ENCODE results near the gene MPPED1.

MPPED1 gene

GRCh38 chr22:43511276-43511910, 99.6 kb downstream of the MPPED1 start:
- DNase-seq (ENCODE audit: low spot score in 2 of 2) (no peak), ATAC-seq (replicated peaks; ENCODE audit: extremely low read depth, poor library complexity, severe bottlenecking) (no peak)
- Mint-ChIP-seq H3K9me3 (no peaks in the 10 kb centered on the region), H3K4me3 (no peak overlapping the region), H3K36me3 (ENCODE audit: insufficient read depth) (no peaks in the 10 kb centered on the region), H3K4me1 (no peaks in the 10 kb centered on the region), H3K27ac (ENCODE audit: low read depth) (no peak overlapping the region), H3K27me3 (no peaks in the 10 kb centered on the region)

GRCh38 chr22:43512279-43512678, 100.5 kb downstream of the MPPED1 start:
- H3K27ac Mint-ChIP-seq (ENCODE audit: low read depth): no peak overlapping the region
- no peak overlapping the region for H3K4me3 Mint-ChIP-seq
- no peaks in the 10 kb centered on the region for H3K4me1 Mint-ChIP-seq
- no peak for ATAC-seq (replicated peaks; ENCODE audit: extremely low read depth, poor library complexity, severe bottlenecking)
- H3K9me3 Mint-ChIP-seq: no peaks in the 10 kb centered on the region
- no peak for DNase-seq (ENCODE audit: low spot score in 2 of 2)
- no peaks in the 10 kb centered on the region for H3K36me3 Mint-ChIP-seq (ENCODE audit: insufficient read depth)
- peaks cover 8% of the 10 kb centered on the region for H3K27me3 Mint-ChIP-seq

GRCh38 chr22:43514476-43515157, 102.8 kb downstream of the MPPED1 start:
- Mint-ChIP-seq H3K36me3 (ENCODE audit: insufficient read depth) (no peaks in the 10 kb centered on the region), H3K27me3 (peaks cover 10% of the 10 kb centered on the region), H3K4me1 (no peaks in the 10 kb centered on the region), H3K4me3 (no peak overlapping the region), H3K27ac (ENCODE audit: low read depth) (no peak overlapping the region), H3K9me3 (no peaks in the 10 kb centered on the region)
- DNase-seq (ENCODE audit: low spot score in 2 of 2): no peak
- ATAC-seq (replicated peaks; ENCODE audit: extremely low read depth, poor library complexity, severe bottlenecking): no peak

DNA sequence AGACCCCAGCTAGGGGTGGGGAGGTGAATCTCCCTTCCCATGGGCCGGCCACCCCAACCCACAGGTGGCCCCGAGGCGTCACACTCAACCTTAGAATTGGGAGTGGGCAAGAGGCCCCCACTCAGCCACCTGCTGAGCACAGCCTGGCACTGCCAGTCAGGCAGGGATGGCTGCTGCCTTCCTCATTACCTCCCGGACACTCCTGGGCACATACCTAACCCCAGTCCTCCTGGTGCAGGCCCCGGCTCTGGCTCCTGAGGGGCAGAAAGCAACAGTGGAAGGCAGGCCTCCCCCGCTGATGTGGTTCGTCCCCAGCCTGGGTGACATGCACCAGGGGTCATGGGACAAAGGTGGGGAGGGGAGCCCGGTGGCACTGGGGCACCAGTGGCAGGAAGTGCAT, 103.6 kb downstream of the MPPED1 start:
- Mint-ChIP-seq H3K27ac (ENCODE audit: low read depth) (no peak overlapping the region), H3K27me3 (peaks cover 10% of the 10 kb centered on the region), H3K4me3 (no peak overlapping the region), H3K36me3 (ENCODE audit: insufficient read depth) (no peaks in the 10 kb centered on the region), H3K9me3 (no peaks in the 10 kb centered on the region), H3K4me1 (no peaks in the 10 kb centered on the region)
- DNase-seq (ENCODE audit: low spot score in 2 of 2) (no peak), ATAC-seq (replicated peaks; ENCODE audit: extremely low read depth, poor library complexity, severe bottlenecking) (no peak)

DNA sequence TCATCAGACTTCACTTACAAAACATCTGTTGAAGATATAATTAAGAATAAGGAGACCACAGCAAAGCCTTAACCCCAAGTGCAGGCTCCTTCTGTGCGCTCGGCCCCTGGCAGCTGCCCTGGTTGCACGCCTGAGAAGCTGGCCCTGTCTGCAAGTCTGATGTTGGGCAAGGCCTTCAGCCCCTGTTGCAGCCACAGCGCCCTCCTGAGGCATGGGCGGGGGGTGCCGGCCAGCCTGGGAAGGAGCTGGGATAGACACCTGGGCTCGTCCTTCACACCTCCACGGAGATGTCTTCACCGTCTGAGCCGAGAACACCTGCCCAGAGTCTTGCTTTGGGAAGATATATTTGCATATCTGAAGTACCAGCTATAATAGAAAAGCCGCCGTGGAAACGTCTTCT, 104.1 kb downstream of the MPPED1 start:
- Mint-ChIP-seq H3K36me3 (ENCODE audit: insufficient read depth) (no peaks in the 10 kb centered on the region), H3K4me3 (no peak overlapping the region), H3K27ac (ENCODE audit: low read depth) (no peak overlapping the region), H3K9me3 (no peaks in the 10 kb centered on the region), H3K27me3 (peaks cover 10% of the 10 kb centered on the region), H3K4me1 (no peaks in the 10 kb centered on the region)
- DNase-seq (ENCODE audit: low spot score in 2 of 2): no peak
- no peak for ATAC-seq (replicated peaks; ENCODE audit: extremely low read depth, poor library complexity, severe bottlenecking)

DNA sequence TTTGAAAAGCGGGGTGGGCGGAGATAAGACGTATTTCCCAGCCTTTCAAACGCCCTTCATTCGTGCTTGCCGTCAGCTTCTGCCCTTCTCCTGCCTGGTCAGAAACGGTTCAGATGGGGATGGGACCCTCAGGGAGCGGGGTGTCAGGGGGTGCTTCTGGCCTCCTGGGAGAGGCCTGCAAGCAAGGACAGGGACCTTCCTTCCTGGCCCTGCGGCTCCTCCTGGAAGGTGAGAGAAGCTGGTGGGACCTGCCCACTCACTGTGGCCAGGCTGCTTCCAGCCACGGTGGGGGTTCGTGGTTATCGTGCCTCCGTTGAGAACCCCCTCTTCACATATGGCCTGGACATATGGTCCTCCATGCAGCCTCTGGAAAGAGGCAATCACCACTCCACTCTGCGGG, 104.6 kb downstream of the MPPED1 start:
- H3K36me3 Mint-ChIP-seq (ENCODE audit: insufficient read depth): no peaks in the 10 kb centered on the region
- H3K9me3 Mint-ChIP-seq: no peaks in the 10 kb centered on the region
- peaks cover 10% of the 10 kb centered on the region for H3K27me3 Mint-ChIP-seq
- no peak for DNase-seq (ENCODE audit: low spot score in 2 of 2)
- H3K27ac Mint-ChIP-seq (ENCODE audit: low read depth): no peak overlapping the region
- H3K4me3 Mint-ChIP-seq: no peak overlapping the region
- no peak for ATAC-seq (replicated peaks; ENCODE audit: extremely low read depth, poor library complexity, severe bottlenecking)
- H3K4me1 Mint-ChIP-seq: no peaks in the 10 kb centered on the region

DNA sequence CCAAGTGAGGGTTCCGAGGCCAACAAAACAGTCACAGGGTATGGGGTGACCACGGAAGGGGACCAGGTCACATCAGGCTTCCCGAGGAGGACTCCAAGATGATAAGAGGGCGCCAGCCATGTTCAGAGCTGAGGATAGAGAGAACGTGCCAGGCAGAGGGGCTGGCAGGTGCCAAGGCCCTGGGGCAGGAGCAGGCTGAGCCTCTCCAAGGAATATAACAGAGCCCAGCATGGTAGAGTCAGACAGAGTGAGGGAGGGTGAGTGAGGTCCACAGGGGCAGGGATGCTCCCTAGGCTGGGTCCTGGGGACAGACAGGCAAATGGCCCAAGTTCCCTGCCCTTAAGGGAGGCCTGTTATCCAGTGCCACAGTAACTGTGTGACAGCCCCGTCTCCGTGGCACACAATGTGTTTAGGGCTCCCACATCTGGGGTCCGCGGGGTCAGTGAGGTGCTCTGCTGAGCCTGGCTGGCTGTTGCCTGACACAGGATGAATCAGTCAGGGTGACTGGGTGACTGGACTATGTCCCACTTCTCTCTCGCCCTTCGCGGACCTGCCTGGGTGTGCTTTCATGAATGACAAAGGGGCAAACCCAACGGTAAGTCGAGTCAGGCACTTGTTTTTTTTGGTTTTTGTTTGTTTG, 105.3 kb downstream of the MPPED1 start:
- H3K9me3 Mint-ChIP-seq: no peaks in the 10 kb centered on the region
- no peak for ATAC-seq (replicated peaks; ENCODE audit: extremely low read depth, poor library complexity, severe bottlenecking)
- no peak overlapping the region for H3K27ac Mint-ChIP-seq (ENCODE audit: low read depth)
- H3K4me1 Mint-ChIP-seq: no peaks in the 10 kb centered on the region
- DNase-seq (ENCODE audit: low spot score in 2 of 2): no peak
- no peak overlapping the region for H3K4me3 Mint-ChIP-seq
- no peaks in the 10 kb centered on the region for H3K36me3 Mint-ChIP-seq (ENCODE audit: insufficient read depth)
- H3K27me3 Mint-ChIP-seq: peaks cover 10% of the 10 kb centered on the region

GRCh38 chr22:43520632-43521039, 108.8 kb downstream of the MPPED1 start:
- no peaks in the 10 kb centered on the region for H3K9me3 Mint-ChIP-seq
- H3K27ac Mint-ChIP-seq (ENCODE audit: low read depth): no peak overlapping the region

DNA sequence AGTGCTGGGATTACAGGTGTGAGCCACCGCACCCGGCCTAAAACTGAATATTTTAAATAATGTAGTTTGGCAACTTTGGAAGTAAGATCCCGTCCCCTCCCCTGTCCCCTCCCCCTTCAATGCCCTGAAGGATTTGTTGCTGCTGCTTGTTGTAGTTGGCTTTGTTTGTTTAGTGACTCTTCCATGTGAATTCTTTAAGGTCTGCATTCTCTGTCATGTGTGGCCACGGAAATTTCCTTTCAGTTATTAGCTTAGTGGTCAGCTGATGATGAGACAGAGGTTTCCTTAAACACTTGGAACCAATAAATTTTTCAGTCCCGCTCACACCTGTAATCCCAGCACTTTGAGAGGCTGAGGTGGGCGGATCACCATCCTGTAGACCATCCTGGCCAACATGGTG, 109.9 kb downstream of the MPPED1 start:
- H3K4me3 Mint-ChIP-seq: no peak overlapping the region
- no peak for DNase-seq (ENCODE audit: low spot score in 2 of 2)
- H3K27ac Mint-ChIP-seq (ENCODE audit: low read depth): no peak overlapping the region
- no peak for ATAC-seq (replicated peaks; ENCODE audit: extremely low read depth, poor library complexity, severe bottlenecking)
- H3K27me3 Mint-ChIP-seq: peaks cover 36% of the 10 kb centered on the region
- no peaks in the 10 kb centered on the region for H3K9me3 Mint-ChIP-seq
- no peaks in the 10 kb centered on the region for H3K36me3 Mint-ChIP-seq (ENCODE audit: insufficient read depth)
- no peaks in the 10 kb centered on the region for H3K4me1 Mint-ChIP-seq

More at GRCh38 chr22:43520632-43521039, 108.8 kb downstream of the MPPED1 start:
- ATAC-seq (replicated peaks; ENCODE audit: extremely low read depth, poor library complexity, severe bottlenecking): no peak
- no peaks in the 10 kb centered on the region for H3K4me1 Mint-ChIP-seq
- DNase-seq (ENCODE audit: low spot score in 2 of 2): no peak
- peaks cover 27% of the 10 kb centered on the region for H3K27me3 Mint-ChIP-seq
- H3K36me3 Mint-ChIP-seq (ENCODE audit: insufficient read depth): no peaks in the 10 kb centered on the region
- no peak overlapping the region for H3K4me3 Mint-ChIP-seq

GRCh38 chr22:43526117-43526655, 114.4 kb downstream of the MPPED1 start:
- DNase-seq (ENCODE audit: low spot score in 2 of 2): no peak
- Mint-ChIP-seq H3K9me3 (no peaks in the 10 kb centered on the region), H3K36me3 (ENCODE audit: insufficient read depth) (no peaks in the 10 kb centered on the region), H3K27ac (ENCODE audit: low read depth) (no peak overlapping the region), H3K4me1 (no peaks in the 10 kb centered on the region), H3K27me3 (peaks cover 66% of the 10 kb centered on the region), H3K4me3 (no peak overlapping the region)
- no peak for ATAC-seq (replicated peaks; ENCODE audit: extremely low read depth, poor library complexity, severe bottlenecking)

- no peak for ATAC-seq (replicated peaks; ENCODE audit: extremely low read depth, poor library complexity, severe bottlenecking)
- DNase-seq (ENCODE audit: low spot score in 2 of 2): no peak
- no peaks in the 10 kb centered on the region for H3K4me1 Mint-ChIP-seq
- H3K36me3 Mint-ChIP-seq (ENCODE audit: insufficient read depth): no peaks in the 10 kb centered on the region
- H3K27ac Mint-ChIP-seq (ENCODE audit: low read depth): no peak overlapping the region
- H3K9me3 Mint-ChIP-seq: no peaks in the 10 kb centered on the region
- peaks cover 74% of the 10 kb centered on the region for H3K27me3 Mint-ChIP-seq
- H3K4me3 Mint-ChIP-seq: no peak overlapping the region
Observed at GRCh38 chr22:43526946-43527345, 115.1 kb downstream of the MPPED1 start.

DNA sequence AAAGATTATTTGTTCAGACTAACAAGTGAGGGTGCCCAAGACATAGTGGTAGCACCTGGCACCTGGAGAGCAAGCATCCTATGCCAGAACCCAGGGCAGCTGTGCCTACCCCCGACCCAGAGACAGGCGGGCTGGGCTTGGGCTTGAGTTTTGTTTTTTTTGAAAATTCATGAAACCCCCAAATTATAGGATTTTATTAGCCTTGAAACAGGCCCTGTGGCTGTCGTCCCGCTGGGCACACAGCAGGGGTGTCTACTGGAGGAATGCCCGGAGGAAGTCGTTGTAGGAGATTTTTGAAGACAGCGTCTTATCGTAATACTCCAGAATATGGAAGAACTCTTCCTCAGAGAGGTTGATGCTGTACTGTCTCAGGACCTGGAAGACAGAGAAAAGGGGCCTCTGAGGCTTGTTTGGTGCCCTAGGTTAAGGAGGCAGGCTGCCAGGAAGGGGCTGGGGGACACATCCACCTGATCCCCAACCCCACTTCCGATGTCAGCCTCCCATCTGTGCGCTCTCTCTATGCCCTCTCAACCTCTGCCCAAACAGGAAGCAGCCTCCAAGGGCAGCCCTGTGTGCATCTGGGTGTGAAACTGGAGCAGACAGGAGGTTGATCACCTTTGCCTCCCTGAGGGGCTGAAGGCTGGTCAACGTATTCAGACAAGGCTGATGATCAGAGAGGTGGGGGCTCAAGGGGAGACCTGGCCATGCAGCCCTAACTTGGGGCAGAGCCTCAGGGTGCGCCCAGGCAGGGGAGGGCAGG, 117.0 kb downstream of the MPPED1 start:
- Mint-ChIP-seq H3K4me1 (no peaks in the 10 kb centered on the region), H3K9me3 (no peaks in the 10 kb centered on the region), H3K36me3 (ENCODE audit: insufficient read depth) (no peaks in the 10 kb centered on the region), H3K27ac (ENCODE audit: low read depth) (no peak overlapping the region), H3K27me3 (peaks cover 83% of the 10 kb centered on the region), H3K4me3 (no peak overlapping the region)
- ATAC-seq (replicated peaks; ENCODE audit: extremely low read depth, poor library complexity, severe bottlenecking) (no peak), DNase-seq (ENCODE audit: low spot score in 2 of 2) (no peak)
